ENCODE data around the gene DCTD.

GRCh38 chr4:182918791-182919302 is 1.7 kb upstream of the DCTD start:
- TF ChIP-seq CTCF (IDR thresholded peaks at IDR 0.05) (no peak), EZH2 (IDR thresholded peaks at IDR 0.05) (no peak), EZH2phosphoT487 (IDR thresholded peaks at IDR 0.05) (no peak)
